ENCODE data around the gene MEIS2. TPM values are rescaled to one million over a fixed set of nuclear protein-coding genes. Genes with fewer than 3 reads are reported as not detected.

MEIS2 gene
- total RNA-seq, 6 donors from 2014 or later: 13.7 to 53.4 (median 21.4) TPM

- Histone ChIP-seq H3K27ac (no peak overlapping the region), H3K4me3 (no peak overlapping the region), H3K4me1 (peaks cover 0 to 6% (median 0%) of the 10 kb centered on the region in 4 donors), H3K9me3 (no peaks in the 10 kb centered on the region), H3K27me3 (no peaks in the 10 kb centered on the region), H3K36me3 (peaks cover 0 to 17% (median 3%) of the 10 kb centered on the region in 4 donors)
- TF ChIP-seq EP300 (IDR thresholded peaks at IDR 0.05): no peak
- no peak for TF ChIP-seq POLR2AphosphoS5 (IDR thresholded peaks at IDR 0.05)
- TF ChIP-seq POLR2A (IDR thresholded peaks at IDR 0.05): no peak
- TF ChIP-seq CTCF (IDR thresholded peaks at IDR 0.05): no peak
- 79 to 82% methylated on average over 4 of the region's 4 CpGs for WGBS, 2 donors
- ATAC-seq (ENCODE audit: low FRiP score in 2 of 2) (no peak), DNase-seq (no peak)
These were observed 13.2 kb downstream of the MEIS2 start for GRCh38 chr15:37087131-37087588.

GRCh38 chr15:37086521-37086920, 13.8 kb downstream of the MEIS2 start:
- ATAC-seq (ENCODE audit: low FRiP score in 2 of 2): no peak
- peak overlapping the region in 1 of 4 donors; percentile 25 for H3K27ac ChIP-seq
- peaks cover 0 to 23% (median 3%) of the 10 kb centered on the region in 4 donors for H3K36me3 ChIP-seq

GRCh38 chr15:37086120-37086519, 14.2 kb downstream of the MEIS2 start:
- Histone ChIP-seq H3K4me3 (no peak overlapping the region), H3K4me1 (peaks cover 0 to 6% (median 0%) of the 10 kb centered on the region in 4 donors), H3K27ac (peak overlapping the region in 1 of 4 donors; percentile 25), H3K9me3 (no peaks in the 10 kb centered on the region), H3K27me3 (no peaks in the 10 kb centered on the region), H3K36me3 (peaks cover 0 to 23% (median 3%) of the 10 kb centered on the region in 4 donors)
- no peak for ATAC-seq (ENCODE audit: low FRiP score in 2 of 2)
- TF ChIP-seq POLR2AphosphoS5 (IDR thresholded peaks at IDR 0.05) (no peak), CTCF (IDR thresholded peaks at IDR 0.05) (no peak), POLR2A (IDR thresholded peaks at IDR 0.05) (no peak), EP300 (IDR thresholded peaks at IDR 0.05) (no peak)
- no peak for DNase-seq
- 42 to 44% methylated on average over 3 of the region's 3 CpGs for WGBS, 2 donors

More at GRCh38 chr15:37086521-37086920, 13.8 kb downstream of the MEIS2 start:
- WGBS, 2 donors: 62 to 71% methylated on average over 1 of the region's 1 CpG
- peaks cover 0 to 6% (median 0%) of the 10 kb centered on the region in 4 donors for H3K4me1 ChIP-seq
- H3K4me3 ChIP-seq: no peak overlapping the region
- H3K9me3 ChIP-seq: no peaks in the 10 kb centered on the region
- no peak for DNase-seq
- no peaks in the 10 kb centered on the region for H3K27me3 ChIP-seq
- TF ChIP-seq EP300 (IDR thresholded peaks at IDR 0.05) (no peak), POLR2A (IDR thresholded peaks at IDR 0.05) (no peak), CTCF (IDR thresholded peaks at IDR 0.05) (no peak), POLR2AphosphoS5 (IDR thresholded peaks at IDR 0.05) (no peak)

DNA sequence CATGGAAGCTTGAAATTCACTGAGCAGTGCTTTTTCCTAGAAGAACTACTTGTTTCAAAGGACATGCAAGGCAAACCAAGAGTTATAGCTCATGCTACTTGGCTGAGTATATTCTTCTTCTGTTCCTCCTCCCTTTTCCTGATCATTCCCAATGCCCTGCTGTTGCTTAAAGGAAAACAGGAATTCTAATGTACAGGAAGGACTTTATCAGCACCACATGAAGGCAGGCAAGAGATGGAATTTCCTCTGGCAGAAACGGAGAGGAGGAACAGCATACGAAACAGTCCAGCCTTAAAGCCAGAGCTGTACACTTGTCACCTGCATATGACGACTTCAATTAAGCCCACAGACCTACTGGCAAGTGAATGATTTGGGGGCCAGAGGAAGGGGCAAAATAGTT, 15.7 kb downstream of the MEIS2 start:
- WGBS, 2 donors: 60 to 65% methylated on average over 3 of the region's 3 CpGs
- H3K27me3 ChIP-seq: no peaks in the 10 kb centered on the region
- peaks cover 0 to 6% (median 0%) of the 10 kb centered on the region in 4 donors for H3K4me1 ChIP-seq
- peaks cover 0 to 23% (median 3%) of the 10 kb centered on the region in 4 donors for H3K36me3 ChIP-seq
- no peaks in the 10 kb centered on the region for H3K9me3 ChIP-seq
- ATAC-seq (ENCODE audit: low FRiP score in 2 of 2) (no peak), DNase-seq (no peak)
- H3K4me3 ChIP-seq: no peak overlapping the region
- no peak overlapping the region for H3K27ac ChIP-seq
- TF ChIP-seq POLR2AphosphoS5 (IDR thresholded peaks at IDR 0.05) (no peak), CTCF (IDR thresholded peaks at IDR 0.05) (no peak), EP300 (IDR thresholded peaks at IDR 0.05) (no peak), POLR2A (IDR thresholded peaks at IDR 0.05) (no peak)

DNA sequence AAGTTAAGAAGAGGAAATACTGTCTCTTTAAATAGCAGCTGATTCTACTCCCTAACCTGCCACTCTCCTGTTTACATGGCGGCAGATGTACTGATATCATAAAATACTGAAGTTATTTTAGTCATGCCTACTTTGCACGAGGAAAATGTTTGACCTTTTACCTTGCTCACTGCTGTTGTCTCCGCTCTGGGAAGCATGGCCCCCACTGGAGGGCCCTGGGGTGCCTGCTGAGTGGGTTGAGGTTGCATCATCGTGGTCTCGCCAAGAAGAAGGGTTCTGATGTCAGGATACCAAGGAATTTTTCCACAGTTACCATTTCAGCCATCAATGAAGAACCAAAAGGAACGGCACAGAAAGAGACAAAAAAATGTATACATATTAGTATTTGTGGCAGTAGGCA, 16.7 kb downstream of the MEIS2 start:
- WGBS, 2 donors: 74 to 80% methylated on average over 6 of the region's 6 CpGs
- TF ChIP-seq CTCF (IDR thresholded peaks at IDR 0.05) (no peak), POLR2AphosphoS5 (IDR thresholded peaks at IDR 0.05) (no peak), EP300 (IDR thresholded peaks at IDR 0.05) (no peak), POLR2A (IDR thresholded peaks at IDR 0.05) (no peak)
- no peak for ATAC-seq (ENCODE audit: low FRiP score in 2 of 2)

More for the DNA sequence above, 16.7 kb downstream of the MEIS2 start:
- Histone ChIP-seq H3K36me3 (peaks cover 0 to 23% (median 3%) of the 10 kb centered on the region in 4 donors), H3K27ac (no peak overlapping the region), H3K9me3 (no peaks in the 10 kb centered on the region), H3K4me1 (peaks cover 0 to 6% (median 1%) of the 10 kb centered on the region in 4 donors), H3K4me3 (no peak overlapping the region), H3K27me3 (no peaks in the 10 kb centered on the region)
- DNase-seq: no peak
